ENCODE results near the gene NKAIN2. TPM values are rescaled to one million over a fixed set of nuclear protein-coding genes. Genes with fewer than 3 reads are reported as not detected.

NKAIN2 gene
- total RNA-seq, 2 donors from 2014 or later = 0.29 TPM; not detected in 1

- Mint-ChIP-seq H3K9me3 (no peaks in the 10 kb centered on the region), H3K36me3 (ENCODE audit: low read depth) (no peaks in the 10 kb centered on the region), H3K4me1 (peaks cover 2% of the 10 kb centered on the region), H3K4me3 (no peak overlapping the region), H3K27ac (no peak overlapping the region), H3K27me3 (ENCODE audit: insufficient read depth) (no peaks in the 10 kb centered on the region)
- Histone ChIP-seq H3K27ac (ENCODE audit: low read depth, low read length) (no peak overlapping the region), H3K9ac (ENCODE audit: extremely low read depth, low read length, poor library complexity, severe bottlenecking) (no peak overlapping the region), H3K36me3 (ENCODE audit: control insufficient read depth, insufficient read depth, low read length) (no peaks in the 10 kb centered on the region), H3K4me3 (ENCODE audit: low read length) (no peak overlapping the region), H3K27me3 (ENCODE audit: control insufficient read depth, insufficient read depth, low read length, poor library complexity, severe bottlenecking) (no peaks in the 10 kb centered on the region), H3K4me1 (ENCODE audit: control insufficient read depth, insufficient read depth, low read length) (no peaks in the 10 kb centered on the region), H3K9me3 (ENCODE audit: control insufficient read depth, low read length) (no peaks in the 10 kb centered on the region)
- WGBS, 2 experiments (ENCODE audit: insufficient coverage in 1 of 2, insufficient read length in 1 of 2) = 88 to 100% methylated on average over 1 to 2 of the region's 2 CpGs
- TF ChIP-seq, protein P1, sequence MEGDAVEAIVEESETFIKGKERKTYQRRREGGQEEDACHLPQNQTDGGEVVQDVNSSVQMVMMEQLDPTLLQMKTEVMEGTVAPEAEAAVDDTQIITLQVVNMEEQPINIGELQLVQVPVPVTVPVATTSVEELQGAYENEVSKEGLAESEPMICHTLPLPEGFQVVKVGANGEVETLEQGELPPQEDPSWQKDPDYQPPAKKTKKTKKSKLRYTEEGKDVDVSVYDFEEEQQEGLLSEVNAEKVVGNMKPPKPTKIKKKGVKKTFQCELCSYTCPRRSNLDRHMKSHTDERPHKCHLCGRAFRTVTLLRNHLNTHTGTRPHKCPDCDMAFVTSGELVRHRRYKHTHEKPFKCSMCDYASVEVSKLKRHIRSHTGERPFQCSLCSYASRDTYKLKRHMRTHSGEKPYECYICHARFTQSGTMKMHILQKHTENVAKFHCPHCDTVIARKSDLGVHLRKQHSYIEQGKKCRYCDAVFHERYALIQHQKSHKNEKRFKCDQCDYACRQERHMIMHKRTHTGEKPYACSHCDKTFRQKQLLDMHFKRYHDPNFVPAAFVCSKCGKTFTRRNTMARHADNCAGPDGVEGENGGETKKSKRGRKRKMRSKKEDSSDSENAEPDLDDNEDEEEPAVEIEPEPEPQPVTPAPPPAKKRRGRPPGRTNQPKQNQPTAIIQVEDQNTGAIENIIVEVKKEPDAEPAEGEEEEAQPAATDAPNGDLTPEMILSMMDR (conservative IDR thresholded peaks at IDR 0.05) = no peak
- no peak for DNase-seq
Observed at GRCh38 chr6:124123617-124124209, 320.0 kb downstream of the NKAIN2 start.

DNA sequence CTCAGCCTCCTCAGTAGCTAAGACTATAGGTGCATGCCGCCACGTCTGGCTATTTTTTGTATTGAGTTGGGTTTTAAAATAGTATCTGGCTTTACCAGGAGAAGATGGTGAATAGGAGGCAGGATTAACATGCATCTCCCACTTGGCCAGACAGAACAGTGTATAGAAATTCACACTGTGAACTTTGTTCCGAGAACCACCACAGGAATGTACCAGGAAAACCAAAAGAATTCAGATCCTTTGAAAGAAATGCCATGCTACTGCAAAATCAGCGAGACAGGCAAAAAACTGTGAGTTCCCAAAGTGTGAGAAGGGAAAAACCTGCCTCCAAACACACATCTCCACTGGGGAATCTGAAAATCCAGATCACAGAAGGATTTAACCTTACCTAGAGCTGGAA, 327.6 kb downstream of the NKAIN2 start:
- H3K27me3 ChIP-seq (ENCODE audit: control insufficient read depth, insufficient read depth, low read length, poor library complexity, severe bottlenecking) = no peaks in the 10 kb centered on the region
- H3K9me3 ChIP-seq (ENCODE audit: control insufficient read depth, low read length) = no peaks in the 10 kb centered on the region
- 81 to 93% methylated on average over 3 to 4 of the region's 4 CpGs for WGBS, 2 experiments (ENCODE audit: insufficient coverage in 1 of 2, insufficient read length in 1 of 2)
- DNase-seq = no peak
- Mint-ChIP-seq H3K9me3 (no peaks in the 10 kb centered on the region), H3K27ac (no peak overlapping the region), H3K36me3 (ENCODE audit: low read depth) (no peaks in the 10 kb centered on the region), H3K27me3 (ENCODE audit: insufficient read depth) (no peaks in the 10 kb centered on the region), H3K4me1 (peaks cover 6% of the 10 kb centered on the region), H3K4me3 (no peak overlapping the region)
- H3K36me3 ChIP-seq (ENCODE audit: control insufficient read depth, insufficient read depth, low read length) = no peaks in the 10 kb centered on the region
- TF ChIP-seq, protein P1 (conservative IDR thresholded peaks at IDR 0.05) = no peak
- H3K4me3 ChIP-seq (ENCODE audit: low read length) = no peak overlapping the region
- H3K9ac ChIP-seq (ENCODE audit: extremely low read depth, low read length, poor library complexity, severe bottlenecking) = no peak overlapping the region
- H3K27ac ChIP-seq (ENCODE audit: low read depth, low read length) = no peak overlapping the region
- H3K4me1 ChIP-seq (ENCODE audit: control insufficient read depth, insufficient read depth, low read length) = no peaks in the 10 kb centered on the region

- Histone ChIP-seq H3K27ac (ENCODE audit: low read depth, low read length) (no peak overlapping the region), H3K27me3 (ENCODE audit: control insufficient read depth, insufficient read depth, low read length, poor library complexity, severe bottlenecking) (no peaks in the 10 kb centered on the region), H3K36me3 (ENCODE audit: control insufficient read depth, insufficient read depth, low read length) (no peaks in the 10 kb centered on the region), H3K4me1 (ENCODE audit: control insufficient read depth, insufficient read depth, low read length) (no peaks in the 10 kb centered on the region), H3K4me3 (ENCODE audit: low read length) (no peak overlapping the region), H3K9me3 (ENCODE audit: control insufficient read depth, low read length) (no peaks in the 10 kb centered on the region), H3K9ac (ENCODE audit: extremely low read depth, low read length, poor library complexity, severe bottlenecking) (no peak overlapping the region)
- TF ChIP-seq, protein P1 (conservative IDR thresholded peaks at IDR 0.05) = no peak
- Mint-ChIP-seq H3K9me3 (no peaks in the 10 kb centered on the region), H3K27ac (no peak overlapping the region), H3K36me3 (ENCODE audit: low read depth) (no peaks in the 10 kb centered on the region), H3K4me3 (no peak overlapping the region), H3K27me3 (ENCODE audit: insufficient read depth) (no peaks in the 10 kb centered on the region), H3K4me1 (peaks cover 6% of the 10 kb centered on the region)
- DNase-seq = no peak
Observed at GRCh38 chr6:124131779-124132178, 328.1 kb downstream of the NKAIN2 start.
